SK-N-SH treated with all-trans-retinoic acid at 6 μM for 48 hours (cell line): ENCODE measurements around the gene CD40.

Experiments
- ATAC-seq: fragments of 200-7000 bp; cut with Tn5 transposase; 3 replicates; pipeline ENCODE4 v1.9.1; 2020; ENCODE audit warnings: mild to moderate bottlenecking, moderate library complexity
- ARNTL ChIP-seq: fragments of 450-650 bp; formaldehyde crosslinking; IDR thresholded peaks from 2 replicates; pipeline ENCODE4 v1.5.0; 2020; ENCODE audit warnings: low read depth, mild to moderate bottlenecking, moderate library complexity, borderline replicate concordance
- BACH2 ChIP-seq: fragments of 250-450 bp; sonication (Bioruptor Pico); IDR thresholded peaks from 2 replicates; pipeline ENCODE4 v1.9.0; 2021; ENCODE audit warnings: mild to moderate bottlenecking, borderline replicate concordance
- CSDC2 ChIP-seq: fragments of 250-450 bp; sonication (Bioruptor Pico); IDR thresholded peaks from 2 replicates; pipeline ENCODE4 v1.5.0; 2020; ENCODE audit warnings: mild to moderate bottlenecking, moderate library complexity
- ESRRG ChIP-seq: fragments of 250-450 bp; sonication (Bioruptor Pico); IDR thresholded peaks from 2 replicates; pipeline ENCODE4 v1.6.1; 2021; ENCODE audit warnings: mild to moderate bottlenecking
- OSR1 ChIP-seq: fragments of 250-450 bp; sonication (Bioruptor Pico); IDR thresholded peaks from 2 replicates; pipeline ENCODE4 v1.8.0; 2022; ENCODE audit warnings: moderate library complexity, mild to moderate bottlenecking, inconsistent platforms
- PPARA ChIP-seq: fragments of 250-450 bp; sonication (Bioruptor Pico); IDR thresholded peaks from 2 replicates; pipeline ENCODE4 v1.5.0; 2020; ENCODE audit warnings: mild to moderate bottlenecking, borderline replicate concordance
- SNAI2 ChIP-seq: fragments of 250-450 bp; sonication (Bioruptor Pico); IDR thresholded peaks from 2 replicates; pipeline ENCODE4 v1.5.0; 2020; ENCODE audit warnings: mild to moderate bottlenecking, moderate library complexity
- TCF4 ChIP-seq: fragments of 250-450 bp; sonication (Bioruptor Pico); IDR thresholded peaks from 2 replicates; pipeline ENCODE4 v1.8.0; 2021; ENCODE audit warnings: mild to moderate bottlenecking, moderate library complexity, borderline replicate concordance
- TOX ChIP-seq: fragments of 250-450 bp; sonication (Bioruptor Pico); IDR thresholded peaks from 2 replicates; pipeline ENCODE4 v1.8.0; 2021; ENCODE audit warnings: mild to moderate bottlenecking, moderate library complexity, borderline replicate concordance
- ZC3H10 ChIP-seq: fragments of 250-450 bp; sonication (Bioruptor Pico); IDR thresholded peaks from 2 replicates; pipeline ENCODE4 v1.5.1; 2021; ENCODE audit warnings: mild to moderate bottlenecking, moderate library complexity
- ZFP3 ChIP-seq: fragments of 250-450 bp; sonication (Bioruptor Pico); IDR thresholded peaks from 2 replicates; pipeline ENCODE4 v1.5.0; 2020; ENCODE audit warnings: mild to moderate bottlenecking, moderate library complexity
- ZFP30 ChIP-seq: fragments of 450-650 bp; formaldehyde crosslinking; IDR thresholded peaks from 2 replicates; pipeline ENCODE4 v1.5.0; 2022; ENCODE audit warnings: mild to moderate bottlenecking, moderate library complexity
- ZNF565 ChIP-seq: fragments of 450-650 bp; formaldehyde crosslinking; conservative IDR thresholded peaks from 2 replicates; pipeline ENCODE4 v1.5.0; 2020; ENCODE audit warnings: low read depth, mild to moderate bottlenecking, moderate library complexity
- ZNF70 ChIP-seq: fragments of 450-650 bp; formaldehyde crosslinking; IDR thresholded peaks from 2 replicates; pipeline ENCODE4 v1.5.0; 2020; ENCODE audit warnings: mild to moderate bottlenecking, moderate library complexity
- ZNF8 ChIP-seq: fragments of 450-650 bp; formaldehyde crosslinking; IDR thresholded peaks from 2 replicates; pipeline ENCODE4 v1.5.0; 2020; ENCODE audit warnings: mild to moderate bottlenecking, moderate library complexity
- TF ChIP-seq, protein P1 (sequence below): fragments of 250-450 bp; sonication (Bioruptor Pico); IDR thresholded peaks from 2 replicates; pipeline ENCODE4 v1.5.0; 2020; ENCODE audit warnings: mild to moderate bottlenecking, moderate library complexity
- TF ChIP-seq, protein P2 (sequence below): fragments of 250-450 bp; sonication (Bioruptor Pico); IDR thresholded peaks from 2 replicates; pipeline ENCODE4 v1.8.0; 2021; ENCODE audit warnings: low read depth, mild to moderate bottlenecking, moderate library complexity, borderline replicate concordance
- TF ChIP-seq, protein P3 (sequence below): fragments of 250-450 bp; sonication (Bioruptor Pico); IDR thresholded peaks from 2 replicates; pipeline ENCODE4 v1.5.1; 2021; ENCODE audit warnings: mild to moderate bottlenecking, moderate library complexity
- TF ChIP-seq, protein P4 (sequence below): fragments of 250-450 bp; sonication (Bioruptor Pico); IDR thresholded peaks from 2 replicates; pipeline ENCODE4 v1.5.1; 2020; ENCODE audit warnings: low read depth, mild to moderate bottlenecking, moderate library complexity
- TF ChIP-seq, protein P5 (sequence below): fragments of 250-450 bp; sonication (Bioruptor Pico); IDR thresholded peaks from 2 replicates; pipeline ENCODE4 v1.8.0; 2020; ENCODE audit warnings: mild to moderate bottlenecking, moderate library complexity, borderline replicate concordance

CD40 gene

DNA sequence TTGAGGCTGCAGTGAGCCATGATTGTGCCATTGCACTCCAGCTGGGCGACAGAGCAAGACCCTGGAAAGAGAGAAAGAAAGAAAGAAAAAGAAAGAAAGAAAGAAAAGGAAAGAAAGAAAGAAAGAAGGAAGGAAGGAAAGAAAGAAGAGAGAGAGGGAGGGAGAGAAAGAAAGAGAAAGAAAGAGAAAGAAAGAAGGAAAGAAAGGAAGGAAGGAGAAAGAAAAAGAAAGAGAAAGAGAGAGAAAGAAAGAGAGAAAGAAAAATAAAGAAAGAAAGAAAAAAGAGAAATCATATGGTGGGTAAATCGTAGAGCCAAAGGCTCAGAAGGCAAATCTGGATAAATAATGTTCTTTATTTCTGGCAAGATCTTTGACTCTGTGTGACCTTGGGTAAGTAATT is 53.4 kb downstream of the CD40 start:
- TF ChIP-seq, protein P1, sequence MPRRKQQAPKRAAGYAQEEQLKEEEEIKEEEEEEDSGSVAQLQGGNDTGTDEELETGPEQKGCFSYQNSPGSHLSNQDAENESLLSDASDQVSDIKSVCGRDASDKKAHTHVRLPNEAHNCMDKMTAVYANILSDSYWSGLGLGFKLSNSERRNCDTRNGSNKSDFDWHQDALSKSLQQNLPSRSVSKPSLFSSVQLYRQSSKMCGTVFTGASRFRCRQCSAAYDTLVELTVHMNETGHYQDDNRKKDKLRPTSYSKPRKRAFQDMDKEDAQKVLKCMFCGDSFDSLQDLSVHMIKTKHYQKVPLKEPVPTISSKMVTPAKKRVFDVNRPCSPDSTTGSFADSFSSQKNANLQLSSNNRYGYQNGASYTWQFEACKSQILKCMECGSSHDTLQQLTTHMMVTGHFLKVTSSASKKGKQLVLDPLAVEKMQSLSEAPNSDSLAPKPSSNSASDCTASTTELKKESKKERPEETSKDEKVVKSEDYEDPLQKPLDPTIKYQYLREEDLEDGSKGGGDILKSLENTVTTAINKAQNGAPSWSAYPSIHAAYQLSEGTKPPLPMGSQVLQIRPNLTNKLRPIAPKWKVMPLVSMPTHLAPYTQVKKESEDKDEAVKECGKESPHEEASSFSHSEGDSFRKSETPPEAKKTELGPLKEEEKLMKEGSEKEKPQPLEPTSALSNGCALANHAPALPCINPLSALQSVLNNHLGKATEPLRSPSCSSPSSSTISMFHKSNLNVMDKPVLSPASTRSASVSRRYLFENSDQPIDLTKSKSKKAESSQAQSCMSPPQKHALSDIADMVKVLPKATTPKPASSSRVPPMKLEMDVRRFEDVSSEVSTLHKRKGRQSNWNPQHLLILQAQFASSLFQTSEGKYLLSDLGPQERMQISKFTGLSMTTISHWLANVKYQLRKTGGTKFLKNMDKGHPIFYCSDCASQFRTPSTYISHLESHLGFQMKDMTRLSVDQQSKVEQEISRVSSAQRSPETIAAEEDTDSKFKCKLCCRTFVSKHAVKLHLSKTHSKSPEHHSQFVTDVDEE (CRISPR knock-in tag): no peak
- TF ChIP-seq, protein P2, sequence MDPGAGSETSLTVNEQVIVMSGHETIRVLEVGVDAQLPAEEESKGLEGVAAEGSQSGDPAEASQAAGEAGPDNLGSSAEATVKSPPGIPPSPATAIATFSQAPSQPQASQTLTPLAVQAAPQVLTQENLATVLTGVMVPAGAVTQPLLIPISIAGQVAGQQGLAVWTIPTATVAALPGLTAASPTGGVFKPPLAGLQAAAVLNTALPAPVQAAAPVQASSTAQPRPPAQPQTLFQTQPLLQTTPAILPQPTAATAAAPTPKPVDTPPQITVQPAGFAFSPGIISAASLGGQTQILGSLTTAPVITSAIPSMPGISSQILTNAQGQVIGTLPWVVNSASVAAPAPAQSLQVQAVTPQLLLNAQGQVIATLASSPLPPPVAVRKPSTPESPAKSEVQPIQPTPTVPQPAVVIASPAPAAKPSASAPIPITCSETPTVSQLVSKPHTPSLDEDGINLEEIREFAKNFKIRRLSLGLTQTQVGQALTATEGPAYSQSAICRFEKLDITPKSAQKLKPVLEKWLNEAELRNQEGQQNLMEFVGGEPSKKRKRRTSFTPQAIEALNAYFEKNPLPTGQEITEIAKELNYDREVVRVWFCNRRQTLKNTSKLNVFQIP: no peak
- TF ChIP-seq, protein P3, sequence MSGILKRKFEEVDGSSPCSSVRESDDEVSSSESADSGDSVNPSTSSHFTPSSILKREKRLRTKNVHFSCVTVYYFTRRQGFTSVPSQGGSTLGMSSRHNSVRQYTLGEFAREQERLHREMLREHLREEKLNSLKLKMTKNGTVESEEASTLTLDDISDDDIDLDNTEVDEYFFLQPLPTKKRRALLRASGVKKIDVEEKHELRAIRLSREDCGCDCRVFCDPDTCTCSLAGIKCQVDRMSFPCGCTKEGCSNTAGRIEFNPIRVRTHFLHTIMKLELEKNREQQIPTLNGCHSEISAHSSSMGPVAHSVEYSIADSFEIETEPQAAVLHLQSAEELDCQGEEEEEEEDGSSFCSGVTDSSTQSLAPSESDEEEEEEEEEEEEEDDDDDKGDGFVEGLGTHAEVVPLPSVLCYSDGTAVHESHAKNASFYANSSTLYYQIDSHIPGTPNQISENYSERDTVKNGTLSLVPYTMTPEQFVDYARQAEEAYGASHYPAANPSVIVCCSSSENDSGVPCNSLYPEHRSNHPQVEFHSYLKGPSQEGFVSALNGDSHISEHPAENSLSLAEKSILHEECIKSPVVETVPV (CRISPR knock-in tag): no peak
- TF ChIP-seq ZFP30 (CRISPR knock-in tag): no peak
- TF ChIP-seq ZNF8 (CRISPR knock-in tag): no peak
- no peak for TF ChIP-seq PPARA (CRISPR knock-in tag)
- no peak for ATAC-seq

DNA sequence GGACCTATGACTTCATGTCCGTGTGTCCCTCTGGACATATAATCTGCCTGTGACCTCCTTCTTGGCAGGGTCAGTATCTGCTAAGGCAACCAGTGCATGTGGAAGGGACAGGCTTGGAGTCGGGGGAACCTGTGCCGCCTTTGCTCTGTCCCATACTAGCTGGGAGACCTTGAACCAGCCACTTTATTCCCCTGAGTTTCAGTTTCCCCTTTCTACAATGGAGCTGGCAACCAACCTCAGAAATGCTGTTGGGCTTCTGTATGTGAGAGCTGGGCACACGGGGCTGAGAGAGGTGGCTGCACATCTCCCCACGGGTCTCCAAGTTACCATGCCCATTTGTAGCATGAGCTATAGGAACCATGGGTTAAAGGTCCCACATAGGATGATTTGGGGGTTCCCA is 53.8 kb downstream of the CD40 start:
- TF ChIP-seq TOX (CRISPR knock-in tag) (no peak), ZC3H10 (CRISPR knock-in tag) (no peak), ZFP3 (CRISPR knock-in tag) (no peak), ESRRG (CRISPR knock-in tag) (no peak), TCF4 (CRISPR knock-in tag) (no peak), BACH2 (CRISPR knock-in tag) (no peak), ZNF70 (CRISPR knock-in tag) (no peak), ARNTL (no peak), SNAI2 (no peak), CSDC2 (CRISPR knock-in tag) (no peak), OSR1 (CRISPR knock-in tag) (no peak), ZNF565 (no peak), ZFP30 (CRISPR knock-in tag) (no peak)
- TF ChIP-seq, protein P1 (CRISPR knock-in tag): no peak
- TF ChIP-seq, protein P4, sequence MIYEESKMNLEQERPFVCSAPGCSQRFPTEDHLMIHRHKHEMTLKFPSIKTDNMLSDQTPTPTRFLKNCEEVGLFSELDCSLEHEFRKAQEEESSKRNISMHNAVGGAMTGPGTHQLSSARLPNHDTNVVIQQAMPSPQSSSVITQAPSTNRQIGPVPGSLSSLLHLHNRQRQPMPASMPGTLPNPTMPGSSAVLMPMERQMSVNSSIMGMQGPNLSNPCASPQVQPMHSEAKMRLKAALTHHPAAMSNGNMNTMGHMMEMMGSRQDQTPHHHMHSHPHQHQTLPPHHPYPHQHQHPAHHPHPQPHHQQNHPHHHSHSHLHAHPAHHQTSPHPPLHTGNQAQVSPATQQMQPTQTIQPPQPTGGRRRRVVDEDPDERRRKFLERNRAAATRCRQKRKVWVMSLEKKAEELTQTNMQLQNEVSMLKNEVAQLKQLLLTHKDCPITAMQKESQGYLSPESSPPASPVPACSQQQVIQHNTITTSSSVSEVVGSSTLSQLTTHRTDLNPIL (CRISPR knock-in tag): no peak
- TF ChIP-seq, protein P5, sequence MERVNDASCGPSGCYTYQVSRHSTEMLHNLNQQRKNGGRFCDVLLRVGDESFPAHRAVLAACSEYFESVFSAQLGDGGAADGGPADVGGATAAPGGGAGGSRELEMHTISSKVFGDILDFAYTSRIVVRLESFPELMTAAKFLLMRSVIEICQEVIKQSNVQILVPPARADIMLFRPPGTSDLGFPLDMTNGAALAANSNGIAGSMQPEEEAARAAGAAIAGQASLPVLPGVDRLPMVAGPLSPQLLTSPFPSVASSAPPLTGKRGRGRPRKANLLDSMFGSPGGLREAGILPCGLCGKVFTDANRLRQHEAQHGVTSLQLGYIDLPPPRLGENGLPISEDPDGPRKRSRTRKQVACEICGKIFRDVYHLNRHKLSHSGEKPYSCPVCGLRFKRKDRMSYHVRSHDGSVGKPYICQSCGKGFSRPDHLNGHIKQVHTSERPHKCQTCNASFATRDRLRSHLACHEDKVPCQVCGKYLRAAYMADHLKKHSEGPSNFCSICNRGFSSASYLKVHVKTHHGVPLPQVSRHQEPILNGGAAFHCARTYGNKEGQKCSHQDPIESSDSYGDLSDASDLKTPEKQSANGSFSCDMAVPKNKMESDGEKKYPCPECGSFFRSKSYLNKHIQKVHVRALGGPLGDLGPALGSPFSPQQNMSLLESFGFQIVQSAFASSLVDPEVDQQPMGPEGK (CRISPR knock-in tag): no peak
- TF ChIP-seq, protein P3 (CRISPR knock-in tag): no peak
- ATAC-seq: no peak
